AG08396 (cell line): ENCODE results near the gene GJA3.
"Not testable (repeated sequence)": the region's sequence is repeated elsewhere in the genome, so short reads cannot be mapped to it uniquely, and the experiment has no call there.

Experiments
- DNase-seq: peaks from one replicate; pipeline ENCODE4 v3.0.0; 2012; ENCODE audit warnings: low spot score, mixed read lengths

Gene GJA3

GRCh38 chr13:20182231-20182846, 21.5 kb upstream of the GJA3 start:
- peak; percentile 85 for DNase-seq

- no peak for DNase-seq
Measured at GRCh38 chr13:20181188-20181587, 20.3 kb upstream of the GJA3 start.

GRCh38 chr13:20178156-20178555, 17.3 kb upstream of the GJA3 start:
- DNase-seq, result no peak

- no peak for DNase-seq
Measured at GRCh38 chr13:20177049-20177831, 16.4 kb upstream of the GJA3 start.

GRCh38 chr13:20175907-20176652, 15.2 kb upstream of the GJA3 start:
- no peak for DNase-seq

GRCh38 chr13:20175406-20175794, 14.5 kb upstream of the GJA3 start:
- DNase-seq, result no peak

- peak; percentile 93 for DNase-seq
Measured at GRCh38 chr13:20174656-20175405, 14.0 kb upstream of the GJA3 start.

- DNase-seq, result no peak
Measured at GRCh38 chr13:20173116-20173746, 12.4 kb upstream of the GJA3 start.

GRCh38 chr13:20171364-20171763, 10.5 kb upstream of the GJA3 start:
- DNase-seq, result no peak

- DNase-seq, result no peak
Measured at GRCh38 chr13:20170921-20171320, 10.1 kb upstream of the GJA3 start.

GRCh38 chr13:20168396-20168795, 7.5 kb upstream of the GJA3 start:
- DNase-seq, result no peak

- no peak for DNase-seq
Measured at GRCh38 chr13:20165417-20166257, 4.8 kb upstream of the GJA3 start.

- no peak for DNase-seq
Measured at GRCh38 chr13:20161951-20162300, 1.1 kb upstream of the GJA3 start.

GRCh38 chr13:20161275-20161950, 561 bp upstream of the GJA3 start:
- DNase-seq, result no peak

- DNase-seq, result no peak
Measured at GRCh38 chr13:20159646-20160305, 1.1 kb downstream of the GJA3 start.

GRCh38 chr13:20157151-20157796, 3.6 kb downstream of the GJA3 start:
- no peak for DNase-seq

GRCh38 chr13:20156702-20157101, 4.2 kb downstream of the GJA3 start:
- DNase-seq, result no peak

GRCh38 chr13:20153290-20153689, 7.6 kb downstream of the GJA3 start:
- not testable (repeated sequence) for DNase-seq

- DNase-seq, result no peak
Measured at GRCh38 chr13:20151612-20152011, 9.2 kb downstream of the GJA3 start.
